GM23248 (cell line): Measurements from ENCODE around the gene GPC1.

Experiments used
- EZH2 ChIP-seq: fragments of 200-600 bp; sonication (generic); IDR thresholded peaks from 2 replicates; pipeline ENCODE4 v1.6.1; 2018; ENCODE audit warnings: antibody characterized with exemption, mild to moderate bottlenecking; ENCODE audit not compliant: insufficient read depth, poor library complexity, severe bottlenecking
- EZH2phosphoT487 ChIP-seq: fragments of 200-600 bp; sonication (generic); IDR thresholded peaks from 2 replicates; pipeline ENCODE4 v1.6.1; 2018; ENCODE audit warnings: antibody characterized with exemption, moderate library complexity, mild to moderate bottlenecking, low read depth; ENCODE audit not compliant: insufficient read depth

DNA sequence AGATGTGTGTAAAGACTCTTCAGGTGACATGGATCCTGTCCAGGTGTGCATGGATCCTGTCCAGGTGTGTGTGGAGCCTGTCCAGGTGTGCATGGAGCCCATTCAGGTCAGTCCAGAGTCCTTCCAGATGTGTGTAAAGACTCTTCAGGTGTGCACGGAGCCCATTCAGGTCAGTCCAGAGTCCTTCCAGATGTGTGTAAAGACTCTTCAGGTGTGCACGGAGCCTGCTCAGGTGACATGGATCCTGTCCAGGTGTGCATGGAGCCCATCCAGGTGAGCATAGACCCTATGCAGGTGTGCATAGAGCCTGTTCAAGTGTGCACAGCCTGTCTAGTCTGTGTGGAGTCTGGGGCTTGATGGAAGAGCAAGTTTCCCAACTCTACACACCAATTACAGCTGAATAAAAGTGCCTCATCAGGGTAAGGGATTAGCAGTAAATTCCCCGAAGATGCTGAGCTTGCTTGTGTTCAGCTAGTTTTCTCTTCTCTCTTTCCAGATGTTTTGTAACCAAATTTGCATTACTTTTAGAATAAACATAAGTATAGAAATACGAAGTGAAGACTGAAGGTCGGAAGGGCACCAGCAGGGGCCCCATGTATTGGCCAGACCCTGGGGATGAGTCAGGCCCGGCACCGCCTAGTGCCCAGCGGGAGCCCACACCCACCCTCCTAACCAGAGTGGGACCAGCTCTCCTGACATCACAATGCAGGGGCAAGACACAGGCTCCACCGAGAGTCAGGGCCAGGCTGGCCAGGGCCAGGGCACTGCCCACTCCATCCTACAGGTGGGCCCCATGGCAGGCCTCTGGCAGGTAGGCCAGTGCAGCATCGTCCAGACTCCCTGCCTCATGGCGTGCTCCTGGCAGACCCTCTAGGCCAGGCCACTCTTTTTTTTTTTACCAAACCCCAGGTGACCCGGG lies 38.6 kb upstream of the GPC1 start:
- TF ChIP-seq EZH2 (no peak), EZH2phosphoT487 (no peak)
